ENCODE results near the gene SLC38A11.

SLC38A11 gene

GRCh38 chr2:164915566-164915965 is 39.8 kb downstream of the SLC38A11 start:
- DNase-seq (ENCODE audit: low spot score) = no peak

GRCh38 chr2:164913640-164914350 is 41.5 kb downstream of the SLC38A11 start:
- DNase-seq (ENCODE audit: low spot score) = peak; percentile 29

GRCh38 chr2:164913011-164913410 is 42.3 kb downstream of the SLC38A11 start:
- DNase-seq (ENCODE audit: low spot score) = no peak

GRCh38 chr2:164911832-164912231 is 43.5 kb downstream of the SLC38A11 start:
- DNase-seq (ENCODE audit: low spot score) = no peak

- DNase-seq (ENCODE audit: low spot score) = no peak
Measured at GRCh38 chr2:164910101-164910899, 45.0 kb downstream of the SLC38A11 start.

GRCh38 chr2:164906947-164907346 is 48.4 kb downstream of the SLC38A11 start:
- no peak for DNase-seq (ENCODE audit: low spot score)

- no peak for DNase-seq (ENCODE audit: low spot score)
Measured at GRCh38 chr2:164905307-164905706, 50.0 kb downstream of the SLC38A11 start.

- no peak for DNase-seq (ENCODE audit: low spot score)
Measured at GRCh38 chr2:164903951-164904350, 51.4 kb downstream of the SLC38A11 start.

- peak; percentile 30 for DNase-seq (ENCODE audit: low spot score)
Measured at GRCh38 chr2:164903204-164903603, 52.1 kb downstream of the SLC38A11 start.

- no peak for DNase-seq (ENCODE audit: low spot score)
Measured at GRCh38 chr2:164899121-164899520, 56.2 kb downstream of the SLC38A11 start.

GRCh38 chr2:164898475-164898874 is 56.9 kb downstream of the SLC38A11 start:
- DNase-seq (ENCODE audit: low spot score) = peak; percentile 51

GRCh38 chr2:164897469-164898260 is 57.7 kb downstream of the SLC38A11 start:
- DNase-seq (ENCODE audit: low spot score) = no peak

GRCh38 chr2:164896634-164897355 is 58.5 kb downstream of the SLC38A11 start:
- DNase-seq (ENCODE audit: low spot score) = peak; percentile 26

- no peak for DNase-seq (ENCODE audit: low spot score)
Measured at GRCh38 chr2:164896226-164896625, 59.1 kb downstream of the SLC38A11 start.

- no peak for DNase-seq (ENCODE audit: low spot score)
Measured at GRCh38 chr2:164891460-164891859, 63.9 kb downstream of the SLC38A11 start.

GRCh38 chr2:164890544-164890943 is 64.8 kb downstream of the SLC38A11 start:
- DNase-seq (ENCODE audit: low spot score) = no peak

- no peak for DNase-seq (ENCODE audit: low spot score)
Measured at GRCh38 chr2:164888592-164888991, 66.7 kb downstream of the SLC38A11 start.

GRCh38 chr2:164887434-164888144 is 67.7 kb downstream of the SLC38A11 start:
- DNase-seq (ENCODE audit: low spot score) = no peak

- no peak for DNase-seq (ENCODE audit: low spot score)
Measured at GRCh38 chr2:164882276-164882675, 73.0 kb downstream of the SLC38A11 start.

GRCh38 chr2:164881524-164881923 is 73.8 kb downstream of the SLC38A11 start:
- DNase-seq (ENCODE audit: low spot score) = no peak

- DNase-seq (ENCODE audit: low spot score) = no peak
Measured at GRCh38 chr2:164879901-164880535, 75.3 kb downstream of the SLC38A11 start.
